NCI-H1417 treated with DMSO at 0.1 percent for 48 hours (cell line): ENCODE data around the gene BACH1.

ENCODE experiments used
- DNase-seq: peaks from one replicate; lab custom pipeline; 2025; lab: John Stamatoyannopoulos, UW

Gene BACH1

GRCh38 chr21:29382030-29382654 lies 83.4 kb downstream of the BACH1 start:
- DNase-seq = no peak

DNA sequence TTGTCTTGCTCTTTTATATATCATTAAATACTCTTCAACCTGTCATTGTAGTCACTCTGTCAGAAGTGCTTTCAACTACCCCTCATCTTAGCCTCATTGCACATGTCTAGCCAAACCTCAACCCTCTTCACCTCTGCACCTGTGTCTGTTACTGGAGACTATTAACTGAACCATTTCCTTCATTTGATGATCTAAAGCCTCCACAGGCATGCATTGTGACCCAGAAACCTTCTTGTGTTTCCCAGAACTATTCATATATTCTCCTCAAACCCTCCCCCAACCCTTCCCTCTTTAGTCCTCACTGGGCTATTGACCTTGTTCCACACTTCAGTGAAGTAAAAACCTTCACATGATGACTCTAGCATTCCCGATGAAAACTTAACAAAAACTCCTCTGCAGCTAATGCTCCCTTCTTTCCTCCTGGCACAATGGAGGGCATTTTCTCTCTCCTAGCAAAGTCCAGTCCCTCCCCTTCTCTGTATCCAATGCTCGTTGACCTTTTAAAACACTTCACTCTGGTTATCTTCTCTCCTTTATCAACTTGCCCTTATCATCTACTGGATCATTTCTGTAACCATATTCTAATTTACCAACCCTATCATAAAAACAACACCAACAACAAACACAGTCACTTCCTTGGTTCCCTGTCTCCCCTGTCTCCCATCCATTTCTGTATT lies 86.1 kb downstream of the BACH1 start:
- DNase-seq = no peak

GRCh38 chr21:29385934-29386520 lies 87.3 kb downstream of the BACH1 start:
- DNase-seq = no peak

GRCh38 chr21:29386803-29387202 lies 88.1 kb downstream of the BACH1 start:
- DNase-seq = no peak

DNA sequence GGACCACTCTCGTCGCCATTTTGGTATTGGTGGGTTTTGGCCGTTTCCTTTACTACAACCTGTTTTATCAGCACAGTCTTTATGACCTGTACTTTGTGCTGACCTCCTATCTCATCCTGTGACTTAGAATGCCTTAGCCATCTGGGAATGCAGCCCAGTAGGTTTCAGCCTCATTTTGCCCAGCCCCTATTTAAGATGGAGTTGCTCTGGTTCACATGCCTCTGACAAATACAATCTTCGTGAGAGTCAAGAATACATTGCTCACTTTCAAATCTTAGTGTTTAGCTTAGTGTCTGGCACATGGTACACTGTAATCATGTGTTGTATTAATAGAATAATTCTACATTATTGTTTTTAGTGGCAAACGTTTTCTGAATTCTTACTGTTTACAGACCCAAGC lies 88.9 kb downstream of the BACH1 start:
- DNase-seq = no peak

GRCh38 chr21:29389136-29389535 lies 90.4 kb downstream of the BACH1 start:
- DNase-seq = no peak

- no peak for DNase-seq
Observed at GRCh38 chr21:29390778-29391177, 92.1 kb downstream of the BACH1 start.

- no peak for DNase-seq
Observed at GRCh38 chr21:29394051-29394450, 95.3 kb downstream of the BACH1 start.
